Measurements from ENCODE around the gene PHC2.

Gene PHC2

DNA sequence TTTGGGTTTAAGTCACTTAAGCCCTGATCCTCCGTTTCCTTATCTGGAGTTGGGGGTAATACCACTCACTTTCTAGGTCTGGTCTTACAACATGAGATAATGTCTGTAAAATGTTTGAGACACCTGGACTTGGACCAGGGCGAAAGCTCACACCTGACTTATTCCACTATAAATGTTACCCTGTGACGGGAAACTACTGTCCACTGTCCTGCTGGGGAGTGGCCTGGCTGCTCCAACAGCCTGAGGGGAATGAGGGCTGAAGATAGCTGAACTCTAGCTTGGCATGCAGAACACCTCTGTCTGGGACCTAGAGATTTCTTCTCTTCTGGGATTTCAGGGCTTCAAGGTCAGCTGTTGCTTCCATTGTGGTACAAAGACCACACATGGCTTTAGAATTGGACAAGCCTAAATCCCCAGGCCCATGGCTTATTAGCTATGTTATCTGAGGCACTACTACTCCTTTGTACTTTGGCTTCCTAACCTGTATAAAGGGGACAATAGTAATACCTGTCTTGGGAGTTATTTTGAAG is 100.5 kb downstream of the PHC2 start:
- DNase-seq (ENCODE audit: low read depth), result no peak

DNA sequence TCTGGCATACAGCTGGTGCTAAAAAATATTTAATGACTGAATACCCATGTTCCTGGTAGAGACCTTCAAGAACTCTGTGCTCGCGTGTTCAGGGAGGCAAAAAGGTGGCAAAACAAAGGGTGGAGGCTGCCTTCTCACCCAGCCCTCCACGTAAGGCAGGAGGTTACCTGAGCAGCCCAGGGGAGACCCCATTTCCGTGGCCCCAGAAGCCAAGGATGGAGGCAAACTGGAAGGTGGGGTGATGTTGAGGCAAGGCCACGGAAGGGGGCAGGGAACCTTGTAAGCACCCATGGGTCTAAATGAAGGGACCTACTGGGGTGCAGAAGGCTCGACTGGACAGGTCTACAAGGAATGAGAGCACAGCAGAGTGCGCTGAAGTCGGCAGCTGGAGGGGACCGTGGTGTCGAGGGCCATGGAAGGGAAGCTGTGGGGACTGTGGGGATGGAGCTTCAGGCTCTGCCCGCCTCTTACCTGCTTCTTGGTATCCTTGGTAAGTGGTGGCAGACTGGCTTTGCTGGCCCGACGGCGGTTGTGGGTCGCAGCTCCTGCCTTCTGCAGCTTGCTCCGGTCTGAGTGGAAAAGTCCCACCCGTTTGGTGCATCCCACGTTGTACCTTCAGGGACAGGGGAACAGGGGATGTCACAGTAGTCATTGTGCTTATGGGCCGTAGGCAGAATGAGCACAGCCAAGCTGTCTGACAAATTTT is 101.1 kb downstream of the PHC2 start:
- DNase-seq (ENCODE audit: low read depth), result no peak

GRCh38 chr1:33328817-33329216 is 102.1 kb downstream of the PHC2 start:
- no peak for DNase-seq (ENCODE audit: low read depth)

DNA sequence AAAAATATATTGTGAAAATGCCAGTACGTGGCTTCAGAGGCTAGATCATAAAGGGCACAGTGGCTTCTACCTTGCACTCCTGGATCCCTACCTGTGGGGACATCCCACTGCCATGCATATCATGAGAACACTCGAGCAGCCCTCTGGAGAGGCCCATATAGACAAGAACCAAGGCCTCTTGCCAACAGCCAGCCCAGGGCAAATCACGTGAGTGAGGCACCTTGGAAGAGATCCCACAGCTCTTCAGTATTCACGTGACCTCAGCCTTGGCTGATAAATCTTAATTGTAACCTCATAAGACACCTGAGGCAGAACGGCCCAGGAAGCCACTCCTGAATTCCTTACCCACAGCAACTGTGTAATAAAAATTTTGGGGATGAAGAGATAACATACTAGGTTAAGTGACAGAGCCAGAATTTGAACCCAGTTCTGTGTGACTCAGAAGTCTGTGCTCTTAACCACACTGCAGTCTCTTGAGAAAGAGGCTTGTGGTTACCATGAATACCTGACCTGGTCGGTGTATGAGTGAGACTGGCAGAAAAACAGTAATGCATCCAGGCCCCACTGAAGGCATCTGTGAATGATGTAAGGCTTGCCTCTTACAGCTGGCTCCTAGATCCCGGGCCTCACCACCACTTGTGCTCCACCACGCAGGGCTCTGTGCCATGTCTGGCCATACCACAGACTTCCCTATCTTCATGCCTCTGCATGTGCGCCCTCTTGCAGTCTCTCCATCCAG is 103.1 kb downstream of the PHC2 start:
- DNase-seq (ENCODE audit: low read depth), result no peak

GRCh38 chr1:33326785-33327184 is 104.1 kb downstream of the PHC2 start:
- no peak for DNase-seq (ENCODE audit: low read depth)

DNA sequence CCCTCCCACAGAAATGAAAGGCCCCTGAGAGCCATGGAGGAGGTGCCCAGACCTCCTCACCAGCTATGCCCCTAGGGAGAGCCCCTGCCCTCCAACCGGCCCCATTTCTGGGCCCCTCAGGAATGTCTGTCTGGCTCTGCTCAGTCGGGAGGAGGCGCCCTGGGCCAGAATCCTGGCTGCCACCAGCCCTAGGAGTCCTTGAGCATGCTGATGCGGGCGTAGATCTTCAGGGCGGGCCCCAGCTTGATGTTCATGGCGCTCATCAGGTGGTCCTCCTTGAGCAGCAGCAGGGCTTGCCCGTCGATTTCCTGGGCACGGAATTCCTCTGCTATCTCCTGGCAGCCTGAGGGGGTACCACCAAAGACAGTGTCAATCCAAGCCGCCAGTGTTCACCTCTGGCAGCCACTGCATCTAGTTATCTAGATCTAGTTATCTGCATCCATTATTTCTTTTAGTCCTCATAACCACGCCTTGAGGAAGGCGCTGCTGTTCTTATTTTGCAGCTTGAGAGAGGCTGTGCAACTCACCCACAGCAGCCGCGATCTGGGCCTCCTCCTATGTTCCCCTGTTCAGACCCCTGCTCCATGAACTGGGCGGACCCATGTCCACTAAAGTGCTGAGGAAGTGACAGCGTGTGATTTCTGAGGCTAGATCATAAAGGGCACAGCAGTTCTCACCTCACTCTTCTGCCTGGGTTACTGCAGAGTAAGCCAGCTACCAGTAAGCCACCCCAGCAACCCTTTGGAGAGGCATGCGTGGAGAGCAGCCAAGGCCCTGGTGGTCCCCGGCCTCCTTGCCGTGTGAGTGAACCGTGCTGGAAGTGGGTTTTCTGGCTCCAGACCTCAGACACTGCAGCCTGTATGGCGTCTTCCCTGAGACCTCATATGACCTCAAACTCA is 106.0 kb downstream of the PHC2 start:
- no peak for DNase-seq (ENCODE audit: low read depth)

DNA sequence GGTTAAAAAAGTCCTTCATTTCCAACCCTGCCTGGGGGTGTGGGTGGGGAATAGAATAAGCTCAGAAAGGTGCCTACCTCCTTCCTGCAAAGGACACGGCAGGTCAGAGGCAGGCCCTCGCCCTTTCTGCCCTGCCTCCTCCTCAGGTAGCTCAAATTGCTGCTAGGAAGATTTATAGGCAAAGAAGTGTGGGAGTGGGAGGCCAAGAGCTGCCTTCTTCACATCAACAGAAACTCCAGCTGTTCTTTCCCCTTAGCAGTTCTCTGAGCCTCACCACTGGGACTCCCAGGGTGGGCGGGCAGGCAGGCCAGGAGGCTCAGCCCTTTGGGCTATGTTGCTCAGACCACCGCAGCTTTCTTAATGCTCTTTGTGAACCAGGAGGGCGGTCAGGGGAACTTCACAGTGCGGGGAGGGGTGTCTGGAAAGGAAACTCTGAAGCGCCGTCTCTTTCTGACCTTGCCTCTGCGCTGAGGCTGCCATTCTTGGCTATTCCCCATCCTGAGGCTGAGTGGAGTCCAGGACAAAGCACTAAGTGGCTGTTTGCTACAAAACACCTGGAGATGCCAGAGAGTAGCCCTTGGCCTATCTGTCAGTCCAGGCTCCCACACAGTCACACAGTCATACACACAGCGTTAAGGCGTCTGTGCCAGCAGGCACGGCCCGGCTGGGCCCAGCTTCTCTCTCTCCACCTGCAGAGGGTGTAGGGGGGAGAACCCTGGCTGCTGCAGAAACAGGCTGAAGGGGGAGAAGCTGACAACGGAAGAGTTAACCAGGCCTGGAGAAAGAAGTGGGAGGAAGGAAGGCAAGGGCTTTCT is 107.0 kb downstream of the PHC2 start:
- DNase-seq (ENCODE audit: low read depth), result no peak

DNA sequence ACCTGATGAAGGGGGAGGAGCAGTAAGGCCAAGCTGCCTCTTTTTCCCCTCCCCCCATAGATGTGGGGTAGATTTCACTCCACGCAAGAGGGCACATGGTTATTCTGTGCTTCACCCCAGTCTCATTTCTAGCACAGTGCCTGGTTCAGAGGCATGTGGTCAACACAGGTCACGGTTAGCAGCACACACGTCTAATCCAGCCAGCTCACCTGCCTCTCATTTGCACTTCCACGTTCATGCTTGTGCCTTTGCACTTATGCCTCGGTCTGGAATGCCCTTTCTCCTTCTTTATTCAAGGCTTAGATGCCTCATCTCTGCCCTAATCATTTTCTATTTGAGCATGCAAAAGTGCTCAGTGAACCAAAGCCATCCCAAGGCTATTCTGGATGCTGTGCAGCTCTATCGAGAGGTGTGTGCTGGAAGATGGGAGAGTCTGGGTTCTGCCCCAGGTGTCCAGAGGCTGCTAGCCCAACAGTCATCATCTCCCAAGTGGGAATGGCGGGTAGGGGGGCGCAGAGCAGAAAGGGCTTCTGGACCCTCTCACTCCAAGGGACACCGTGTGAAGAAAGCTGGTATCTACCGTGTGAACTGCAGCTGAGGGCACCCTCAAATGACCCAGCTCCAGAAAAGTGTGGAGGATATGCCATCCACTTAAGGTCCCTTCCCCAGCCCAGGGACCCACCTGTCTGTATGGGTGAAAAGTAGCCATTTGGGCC is 107.9 kb downstream of the PHC2 start:
- no peak for DNase-seq (ENCODE audit: low read depth)

GRCh38 chr1:33322109-33322508 is 108.8 kb downstream of the PHC2 start:
- DNase-seq (ENCODE audit: low read depth), result no peak

GRCh38 chr1:33321178-33321577 is 109.7 kb downstream of the PHC2 start:
- DNase-seq (ENCODE audit: low read depth), result no peak

- DNase-seq (ENCODE audit: low read depth), result no peak
These were observed 110.2 kb downstream of the PHC2 start, which contains the start of gene A3GALT2 for GRCh38 chr1:33320619-33321165. TSS of gene A3GALT2 (minus strand) at chr1:33321098. CDS start at chr1:33321098, 0 bp downstream.

- DNase-seq (ENCODE audit: low read depth), result no peak
These were observed 110.8 kb downstream of the PHC2 start for GRCh38 chr1:33319949-33320618.

- no peak for DNase-seq (ENCODE audit: low read depth)
These were observed 111.5 kb downstream of the PHC2 start for GRCh38 chr1:33319186-33319948.

DNA sequence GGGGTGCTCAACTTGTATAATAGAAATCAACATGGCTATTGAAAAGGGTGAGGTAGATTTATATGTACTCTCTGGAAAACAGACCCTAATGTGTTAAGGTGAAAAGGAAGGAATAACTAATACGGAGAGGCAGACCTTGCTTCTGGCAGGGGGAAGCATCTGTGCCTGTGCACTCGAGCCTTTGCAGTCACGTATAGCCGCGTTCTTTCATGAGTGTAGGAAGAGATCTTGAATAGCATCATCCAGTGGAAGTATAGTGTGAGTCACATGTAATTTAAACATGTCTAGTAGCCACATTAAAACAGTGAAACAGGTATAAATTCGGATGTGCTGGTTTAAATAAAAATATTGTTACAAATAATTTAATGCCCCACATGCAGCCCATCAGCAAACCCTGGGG is 112.9 kb downstream of the PHC2 start:
- no peak for DNase-seq (ENCODE audit: low read depth)

GRCh38 chr1:33317354-33317753 is 113.5 kb downstream of the PHC2 start:
- no peak for DNase-seq (ENCODE audit: low read depth)

DNA sequence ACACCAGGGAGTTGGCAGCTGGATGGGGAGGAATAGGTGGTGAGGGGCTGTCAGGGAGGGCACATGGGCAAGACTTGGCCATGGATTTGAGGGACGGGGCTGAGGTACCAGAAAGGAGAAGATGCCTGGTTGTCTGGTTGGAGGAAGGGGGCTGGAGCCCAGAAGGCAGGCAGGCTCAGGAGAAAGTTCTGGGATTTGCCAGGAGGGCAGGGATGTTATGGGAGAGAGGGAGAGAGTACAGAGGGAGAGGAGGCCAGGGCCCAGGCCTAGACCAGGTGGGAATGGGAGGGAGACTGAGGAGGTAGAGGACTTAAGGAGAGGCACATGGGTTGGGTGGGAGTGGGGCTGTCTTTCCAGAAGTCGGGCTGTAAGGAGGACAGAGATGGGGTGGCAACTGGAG is 114.3 kb downstream of the PHC2 start:
- DNase-seq (ENCODE audit: low read depth), result no peak

DNA sequence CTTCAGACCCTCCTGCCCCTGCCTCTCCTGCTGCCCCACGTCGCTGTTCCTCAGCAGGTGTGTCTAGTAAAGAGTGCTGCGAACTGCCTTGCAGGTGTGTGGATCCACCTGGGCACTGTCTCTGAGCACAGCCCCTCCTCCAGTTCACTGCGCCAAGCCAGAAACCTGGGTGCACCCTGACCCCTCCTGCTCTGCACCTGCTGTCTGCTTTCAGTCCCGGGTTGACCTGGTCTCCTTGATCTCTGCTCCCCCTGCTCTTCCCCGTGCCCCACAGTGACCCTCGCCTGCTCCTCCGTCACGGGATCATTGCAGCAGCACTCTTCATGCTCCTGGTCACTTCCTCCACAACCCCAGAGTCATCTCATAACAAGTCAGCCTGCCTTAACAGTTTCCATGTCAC is 116.5 kb downstream of the PHC2 start:
- DNase-seq (ENCODE audit: low read depth), result no peak

DNA sequence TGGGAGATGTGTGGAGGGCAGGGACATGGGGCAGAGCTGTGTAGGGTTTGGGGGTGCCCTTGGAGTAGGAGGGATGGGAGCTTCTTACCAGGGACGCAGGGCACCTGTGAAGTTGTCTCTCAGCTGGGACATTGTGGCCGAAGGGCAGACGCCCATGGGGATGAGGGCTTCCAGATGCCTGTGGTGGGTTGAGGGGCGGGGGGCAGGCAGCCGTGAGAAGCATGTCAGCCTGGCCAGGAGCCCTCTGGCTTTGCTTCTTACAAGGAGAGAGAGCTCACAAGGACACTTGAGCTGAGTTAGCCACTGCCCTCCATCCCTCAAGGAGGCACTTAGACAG is 118.5 kb downstream of the PHC2 start:
- DNase-seq (ENCODE audit: low read depth), result no peak

GRCh38 chr1:33311706-33312412 is 119.0 kb downstream of the PHC2 start:
- DNase-seq (ENCODE audit: low read depth), result no peak
